ENCODE data around the gene LZTR1.

Gene LZTR1

DNA sequence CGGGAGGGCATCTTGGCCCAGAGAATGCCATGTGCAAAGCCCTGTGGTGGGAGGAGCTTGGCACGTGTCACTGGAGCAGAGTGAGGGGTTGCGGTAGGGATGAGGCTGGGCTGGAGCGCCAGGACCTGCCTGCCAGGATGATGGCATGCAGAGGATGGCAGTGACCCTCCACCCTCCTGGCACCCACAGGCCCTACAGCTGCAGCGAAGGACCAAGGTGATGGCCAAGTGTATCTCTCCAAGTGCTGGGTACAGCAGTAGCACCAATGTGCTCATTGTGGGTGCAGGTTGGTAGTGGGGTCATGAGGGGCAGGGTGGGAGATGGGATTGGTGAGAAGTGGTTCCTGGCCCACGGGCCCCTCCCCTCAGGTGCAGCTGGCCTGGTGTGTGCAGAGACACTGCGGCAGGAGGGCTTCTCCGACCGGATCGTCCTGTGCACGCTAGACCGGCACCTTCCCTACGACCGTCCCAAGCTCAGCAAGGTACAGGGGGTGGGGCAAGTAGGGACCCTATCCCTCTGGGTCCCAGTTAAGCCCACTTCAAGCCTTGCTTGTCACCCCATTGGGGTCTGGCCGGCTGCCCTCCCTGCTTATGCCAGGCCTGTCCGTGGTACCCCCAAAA lies 7.7 kb upstream of the LZTR1 start:
- in situ Hi-C loops (cut with HindIII; ENCODE audit: low sequenced_read_pairs): no loop called here
- no peak for DNase-seq (ENCODE audit: low read depth)
- no peak for TF ChIP-seq CTCF (IDR thresholded peaks at IDR 0.05; ENCODE audit: low read depth, low read length, missing control alignments)
- no peak overlapping the region for H3K4me3 ChIP-seq (ENCODE audit: low read depth, low read length)

DNA sequence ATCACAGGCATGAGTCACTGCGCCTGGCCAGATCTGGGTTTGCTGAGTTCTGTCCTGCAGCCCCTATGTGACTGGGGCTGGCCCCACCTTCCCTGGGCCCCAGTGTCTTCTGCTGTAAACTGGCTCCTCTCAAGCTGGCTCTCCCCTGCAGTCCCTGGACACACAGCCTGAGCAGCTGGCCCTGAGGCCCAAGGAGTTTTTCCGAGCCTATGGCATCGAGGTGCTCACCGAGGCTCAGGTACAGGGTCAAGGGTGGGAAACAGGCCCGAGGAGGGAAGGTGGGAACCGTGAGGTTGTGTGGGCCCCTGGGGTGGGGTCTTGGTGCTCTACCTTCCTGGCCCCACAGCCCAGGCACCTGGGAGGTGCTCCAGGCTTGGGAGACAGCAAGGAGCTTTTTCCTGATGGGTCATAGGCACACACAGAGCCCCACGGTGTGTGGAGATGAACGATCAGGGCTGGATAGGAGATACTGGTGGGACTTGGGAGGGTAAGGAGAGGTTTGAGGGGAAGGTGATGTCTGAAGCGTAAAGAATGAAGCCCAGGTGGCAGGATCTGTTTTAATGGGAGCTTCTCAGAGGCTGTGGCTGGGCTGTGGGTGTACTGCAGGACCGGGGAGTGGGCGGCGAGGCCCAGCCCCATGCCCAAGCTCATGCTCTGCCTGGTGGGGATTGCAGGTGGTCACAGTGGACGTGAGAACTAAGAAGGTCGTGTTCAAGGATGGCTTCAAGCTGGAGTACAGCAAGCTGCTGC lies 6.4 kb upstream of the LZTR1 start:
- no peak for DNase-seq (ENCODE audit: low read depth)
- TF ChIP-seq CTCF (IDR thresholded peaks at IDR 0.05; ENCODE audit: low read depth, low read length, missing control alignments): no peak
- no peak overlapping the region for H3K4me3 ChIP-seq (ENCODE audit: low read depth, low read length)
- in situ Hi-C loops (cut with HindIII; ENCODE audit: low sequenced_read_pairs): no loop called here

DNA sequence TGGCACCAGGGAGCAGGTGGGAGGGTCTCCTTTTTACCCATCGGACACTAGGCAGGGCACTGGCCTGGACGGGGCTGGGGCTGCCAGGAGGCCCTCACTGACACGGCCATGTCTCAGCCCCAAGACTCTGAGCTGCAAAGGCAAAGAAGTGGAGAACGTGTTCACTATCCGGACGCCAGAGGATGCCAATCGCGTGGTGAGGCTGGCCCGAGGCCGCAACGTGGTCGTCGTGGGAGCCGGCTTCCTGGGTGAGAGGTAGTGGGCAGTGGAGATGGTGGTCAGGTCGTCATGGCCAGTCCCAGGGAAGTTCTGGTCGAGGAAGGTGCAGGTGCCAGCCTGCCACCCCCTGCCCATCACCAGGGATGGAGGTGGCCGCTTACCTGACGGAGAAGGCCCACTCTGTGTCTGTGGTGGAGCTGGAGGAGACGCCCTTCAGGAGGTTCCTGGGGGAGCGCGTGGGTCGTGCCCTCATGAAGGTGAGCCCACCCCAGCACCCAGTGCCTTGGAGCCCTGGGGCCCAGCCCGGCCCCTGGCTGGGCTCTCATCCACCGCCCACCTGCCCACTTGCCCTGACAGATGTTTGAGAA lies 5.7 kb upstream of the LZTR1 start:
- TF ChIP-seq CTCF (IDR thresholded peaks at IDR 0.05; ENCODE audit: low read depth, low read length, missing control alignments): no peak
- no peak for DNase-seq (ENCODE audit: low read depth)
- in situ Hi-C loops (cut with HindIII; ENCODE audit: low sequenced_read_pairs): no loop called here
- no peak overlapping the region for H3K4me3 ChIP-seq (ENCODE audit: low read depth, low read length)

DNA sequence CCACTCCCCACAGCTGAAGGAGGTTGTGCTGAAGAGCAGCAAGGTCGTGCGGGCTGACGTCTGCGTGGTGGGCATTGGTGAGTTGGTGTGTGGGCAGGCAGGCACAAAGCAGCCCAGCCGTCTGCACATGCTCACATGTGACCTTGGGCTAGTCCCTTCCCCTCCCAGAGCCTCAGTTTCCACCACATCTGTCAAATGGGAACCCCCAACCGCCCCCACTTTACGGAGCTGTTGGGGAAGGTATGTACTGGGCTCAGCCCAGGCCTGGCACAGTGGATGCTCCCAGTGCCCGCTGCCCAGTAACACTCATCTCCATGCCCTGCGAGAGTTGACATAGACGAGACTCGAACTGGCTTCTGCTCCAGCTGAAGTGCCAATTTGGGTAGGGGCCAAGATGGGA lies 5.1 kb upstream of the LZTR1 start:
- no peak overlapping the region for H3K4me3 ChIP-seq (ENCODE audit: low read depth, low read length)
- no peak for DNase-seq (ENCODE audit: low read depth)
- TF ChIP-seq CTCF (IDR thresholded peaks at IDR 0.05; ENCODE audit: low read depth, low read length, missing control alignments): no peak
- in situ Hi-C loops (cut with HindIII; ENCODE audit: low sequenced_read_pairs): no loop called here

DNA sequence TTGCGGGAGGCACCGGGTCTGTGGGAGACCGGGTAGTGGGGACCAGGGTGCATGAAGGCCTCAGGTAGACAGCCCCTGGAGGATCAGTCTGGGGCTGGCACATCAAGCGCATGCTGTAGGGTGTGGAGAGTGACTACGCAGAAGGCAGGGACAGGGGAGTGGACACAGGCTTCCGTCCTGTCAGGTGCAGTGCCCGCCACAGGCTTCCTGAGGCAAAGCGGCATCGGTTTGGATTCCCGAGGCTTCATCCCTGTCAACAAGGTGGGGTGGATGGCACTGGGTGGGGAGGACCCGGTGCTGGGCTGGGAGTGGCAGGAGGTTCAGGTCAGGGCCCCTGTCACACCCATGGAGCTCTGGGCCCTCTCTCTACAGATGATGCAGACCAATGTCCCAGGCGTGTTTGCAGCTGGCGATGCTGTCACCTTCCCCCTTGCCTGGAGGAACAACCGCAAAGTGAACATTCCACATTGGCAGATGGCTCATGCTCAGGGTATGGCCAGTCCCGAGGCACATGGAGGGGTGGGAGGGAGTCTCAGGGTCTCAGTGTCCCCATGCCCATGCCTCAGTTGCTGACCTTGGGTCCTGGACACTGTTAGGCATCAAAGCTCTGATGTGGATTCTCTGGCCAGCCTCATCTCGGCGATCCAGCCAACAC lies 4.5 kb upstream of the LZTR1 start:
- in situ Hi-C loops (cut with HindIII; ENCODE audit: low sequenced_read_pairs): no loop called here
- DNase-seq (ENCODE audit: low read depth): no peak
- H3K4me3 ChIP-seq (ENCODE audit: low read depth, low read length): no peak overlapping the region
- TF ChIP-seq CTCF (IDR thresholded peaks at IDR 0.05; ENCODE audit: low read depth, low read length, missing control alignments): no peak

- in situ Hi-C loops (cut with HindIII; ENCODE audit: low sequenced_read_pairs): no loop called here
- no peak for DNase-seq (ENCODE audit: low read depth)
- TF ChIP-seq CTCF (IDR thresholded peaks at IDR 0.05; ENCODE audit: low read depth, low read length, missing control alignments): no peak
- no peak overlapping the region for H3K4me3 ChIP-seq (ENCODE audit: low read depth, low read length)
Observed at GRCh38 chr22:20978419-20978818, 3.7 kb upstream of the LZTR1 start.
